Right lobe of liver (tissue), 6 donors: ENCODE data around the gene CEP112. TPM values are rescaled to one million over a fixed set of nuclear protein-coding genes. Genes with fewer than 3 reads are reported as not detected.

Experiments
- ATAC-seq, 4 donors: fragments of 200-7000 bp; cut with Tn5 transposase; one replicate each; pipeline ENCODE4 v1.9.1; 2020; ENCODE audit warnings: mild to moderate bottlenecking in 4 of 4, moderate library complexity in 4 of 4
- DNase-seq, 3 donors: peaks; one replicate each; pipeline ENCODE4 v3.0.0-alpha.2; 2020
- H3K27ac ChIP-seq, 3 donors: fragments of 200-600 bp; one replicate each; pipeline ENCODE4 v1.8.0; 2022
- H3K27me3 ChIP-seq, 2 donors: fragments of 200-600 bp; one replicate each; pipeline ENCODE4 v1.8.0; 2022
- H3K36me3 ChIP-seq, 4 donors: fragments of 200-600 bp; sonication (generic) in 1 of 4; one replicate each; pipeline versions ENCODE4 v1.5.1 to v1.8.0; 2017 to 2022; ENCODE audit warnings: control low read depth in 1 of 4
- H3K4me1 ChIP-seq, 4 donors: fragments of 200-600 bp; sonication (generic) in 1 of 4; one replicate each; pipeline versions ENCODE4 v1.5.1 to v1.8.0; 2017 to 2022; ENCODE audit warnings: control low read depth in 1 of 4
- H3K4me3 ChIP-seq, 3 donors: fragments of 200-600 bp; one replicate each; pipeline ENCODE4 v1.8.0; 2022
- H3K9me3 ChIP-seq, 4 donors: fragments of 200-600 bp; sonication (generic) in 1 of 4; one replicate each; pipeline versions ENCODE4 v1.5.1 to v1.8.0; 2017 to 2022; ENCODE audit warnings: control low read depth in 1 of 4
- CTCF ChIP-seq, 4 donors: fragments of 200-600 bp in 3 of 4; fragments of 450-650 bp in 1 of 4; IDR thresholded peaks; one replicate each; pipeline versions ENCODE4 v1.5.1 to v1.8.0; 2016 to 2022; ENCODE audit warnings: antibody characterized with exemption in 4 of 4, mild to moderate bottlenecking in 2 of 4
- POLR2A ChIP-seq: fragments of 450-650 bp; IDR thresholded peaks from one replicate; pipeline ENCODE4 v1.6.1; 2017; ENCODE audit warnings: antibody characterized with exemption, mild to moderate bottlenecking
- WGBS: methylation state at CpG from one replicate; pipeline ENCODE4 v1.1.6; 2018; ENCODE audit warnings: low coverage, low lambda C conversion rate; ENCODE audit not compliant: insufficient coverage; ENCODE audit errors: missing lambda C conversion rate; 5-methylcytosine and 5-hydroxymethylcytosine counted together
- intact Hi-C, 2 donors: fragments of 100-400 bp; cut with DNase I; formaldehyde crosslinking; loops; one replicate each; pipeline versions ENCODE4 v1.11.2 to v1.14.1; 2022
- total RNA-seq, 6 experiments: library from RNA; depleted of rRNA in 2 of 6; stranded (reverse); fragments of >200 nt in 2 of 6; fragmentation: NEBNext Ultra II Directional in 3 of 6; extraction: Animal tissue kit (Norgen Biotek cat#: 25700) in 3 of 6; gene quantifications; one replicate each; pipeline versions ENCODE4 v1.1.0 to v1.2.4, GENCODE V29; 2016 to 2023
- donor health status: DM: no; HTN: yes; CAD: no.
- donor health status: DM: no; HTN: no; CAD: no.
- donor health status: DM: no; HTN: no; CAD: no.
- donor health status: DM: no; HTN: yes; CAD: no.
- donor health status: DM: no; HTN: yes; CAD: no.

CEP112 gene
- total RNA-seq, 6 experiments from 2014 or later, result 2.2 to 4.6 (median 3.9) TPM

- ATAC-seq (peak in 1 of 4 donors; percentile 50), DNase-seq (no peak)
- no peak for TF ChIP-seq POLR2A
- TF ChIP-seq CTCF (IDR thresholded peaks at IDR 0.05), result no peak
- intact Hi-C loops, result no loop called here
- no peaks in the 10 kb centered on the region for H3K36me3 ChIP-seq
- 94% methylated on average over 2 of the region's 3 CpGs for WGBS
- H3K27me3 ChIP-seq, result no peaks in the 10 kb centered on the region
- peaks cover 0 to 4% (median 0%) of the 10 kb centered on the region in 4 donors for H3K4me1 ChIP-seq
- no peaks in the 10 kb centered on the region for H3K9me3 ChIP-seq
- H3K4me3 ChIP-seq, result no peak overlapping the region
- no peak overlapping the region for H3K27ac ChIP-seq
These were observed 557.4 kb downstream of the CEP112 start for GRCh38 chr17:65634533-65634932.

DNA sequence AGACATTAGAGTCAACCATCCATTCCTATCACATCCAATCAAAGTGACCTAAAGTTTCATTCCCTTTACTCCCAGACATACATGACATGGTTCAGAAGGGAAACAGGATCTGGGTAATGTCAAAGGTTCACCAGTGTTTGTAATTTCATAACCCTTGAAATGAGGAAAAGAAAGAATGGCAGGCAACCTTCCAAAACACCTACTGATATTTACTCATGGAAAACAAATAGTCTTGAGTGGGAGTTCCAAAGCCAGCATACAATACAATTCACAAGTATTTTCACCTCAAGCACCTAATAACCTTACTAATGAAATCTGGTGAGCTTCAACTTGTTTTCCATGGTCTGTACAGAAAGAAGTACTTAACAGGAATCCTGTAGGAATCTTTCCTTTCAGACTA, 557.9 kb downstream of the CEP112 start:
- TF ChIP-seq CTCF (IDR thresholded peaks at IDR 0.05) (no peak), POLR2A (no peak)
- no peak for DNase-seq
- Histone ChIP-seq H3K4me3 (no peak overlapping the region), H3K9me3 (no peaks in the 10 kb centered on the region), H3K36me3 (no peaks in the 10 kb centered on the region), H3K27me3 (no peaks in the 10 kb centered on the region), H3K4me1 (peaks cover 0 to 4% (median 0%) of the 10 kb centered on the region in 4 donors), H3K27ac (no peak overlapping the region)
- intact Hi-C loops, result no loop called here
- ATAC-seq, result peak in 3 of 4 donors; percentile 31 to 88 (median 38)

- ATAC-seq, result no peak
- intact Hi-C loops, result no loop called here
- 83% methylated on average over 8 of the region's 8 CpGs for WGBS
These were observed 558.6 kb downstream of the CEP112 start for GRCh38 chr17:65633146-65633881.

GRCh38 chr17:65630502-65630901, 561.4 kb downstream of the CEP112 start:
- H3K27ac ChIP-seq, result no peak overlapping the region
- no peaks in the 10 kb centered on the region for H3K9me3 ChIP-seq
- H3K4me3 ChIP-seq, result no peak overlapping the region
- no peak for TF ChIP-seq POLR2A
- TF ChIP-seq CTCF (IDR thresholded peaks at IDR 0.05), result no peak
- intact Hi-C loops, result no loop called here
- no peak for DNase-seq
- no CpG with 5 or more reads among the region's 2 CpGs for WGBS
- no peak for ATAC-seq
- H3K4me1 ChIP-seq, result no peaks in the 10 kb centered on the region
- H3K36me3 ChIP-seq, result no peaks in the 10 kb centered on the region
- no peaks in the 10 kb centered on the region for H3K27me3 ChIP-seq

More at GRCh38 chr17:65633146-65633881, 558.6 kb downstream of the CEP112 start:
- no peak for DNase-seq
- TF ChIP-seq POLR2A (no peak), CTCF (IDR thresholded peaks at IDR 0.05) (no peak)
- H3K27ac ChIP-seq, result no peak overlapping the region
- no peaks in the 10 kb centered on the region for H3K36me3 ChIP-seq
- H3K9me3 ChIP-seq, result no peaks in the 10 kb centered on the region
- H3K27me3 ChIP-seq, result no peaks in the 10 kb centered on the region
- H3K4me1 ChIP-seq, result no peaks in the 10 kb centered on the region
- no peak overlapping the region for H3K4me3 ChIP-seq
